NCI-H345 treated with DMSO at 0.1 percent for 48 hours (cell line): ENCODE results near the gene SLC2A2.

Experiments used
- DNase-seq: peaks from one replicate; lab custom pipeline; 2025; ENCODE audit not compliant: unreplicated experiment; lab: John Stamatoyannopoulos, UW

The SLC2A2 gene

DNA sequence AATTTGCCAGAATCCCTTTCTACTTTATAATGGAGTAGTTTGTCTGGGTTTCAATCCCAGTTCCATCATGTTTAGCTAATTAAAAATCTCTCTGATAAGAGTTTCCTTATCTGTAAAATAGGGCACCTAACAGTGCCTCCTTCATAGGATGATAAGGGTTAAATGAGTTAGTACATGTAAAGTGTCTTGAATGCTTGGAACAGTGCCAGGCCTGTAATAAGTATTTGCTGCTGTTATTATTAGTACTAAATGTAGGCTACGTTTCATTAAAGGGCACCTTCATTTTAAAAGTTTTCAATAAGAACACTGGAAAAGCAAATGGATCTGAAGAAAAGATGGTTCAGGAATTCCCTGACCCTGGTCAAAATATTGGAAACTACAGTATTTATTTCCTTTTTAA is 11.8 kb upstream of the SLC2A2 start:
- no peak for DNase-seq

DNA sequence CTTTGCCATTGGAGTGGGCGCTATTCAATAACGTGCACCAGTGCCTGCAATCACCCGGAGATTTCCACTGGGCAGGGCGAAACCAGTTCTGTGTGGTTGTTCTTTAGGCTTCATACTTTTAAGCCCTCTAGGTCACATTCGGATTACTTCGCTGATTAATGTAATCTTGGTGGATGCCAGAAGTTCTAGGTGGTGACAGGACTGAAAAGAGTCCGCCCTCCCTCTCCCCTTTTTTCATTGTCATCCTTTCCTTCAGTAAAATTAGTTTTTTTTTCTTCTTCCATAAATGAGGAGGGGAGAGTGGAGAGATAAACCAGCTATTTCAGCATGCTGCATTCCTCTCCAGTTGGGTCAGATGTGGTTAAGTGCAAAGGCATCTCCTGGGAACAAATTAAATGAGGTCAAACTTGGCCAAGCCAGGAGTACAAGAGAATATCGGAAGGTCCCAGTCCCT is 2.3 kb upstream of the SLC2A2 start:
- DNase-seq, result no peak

DNA sequence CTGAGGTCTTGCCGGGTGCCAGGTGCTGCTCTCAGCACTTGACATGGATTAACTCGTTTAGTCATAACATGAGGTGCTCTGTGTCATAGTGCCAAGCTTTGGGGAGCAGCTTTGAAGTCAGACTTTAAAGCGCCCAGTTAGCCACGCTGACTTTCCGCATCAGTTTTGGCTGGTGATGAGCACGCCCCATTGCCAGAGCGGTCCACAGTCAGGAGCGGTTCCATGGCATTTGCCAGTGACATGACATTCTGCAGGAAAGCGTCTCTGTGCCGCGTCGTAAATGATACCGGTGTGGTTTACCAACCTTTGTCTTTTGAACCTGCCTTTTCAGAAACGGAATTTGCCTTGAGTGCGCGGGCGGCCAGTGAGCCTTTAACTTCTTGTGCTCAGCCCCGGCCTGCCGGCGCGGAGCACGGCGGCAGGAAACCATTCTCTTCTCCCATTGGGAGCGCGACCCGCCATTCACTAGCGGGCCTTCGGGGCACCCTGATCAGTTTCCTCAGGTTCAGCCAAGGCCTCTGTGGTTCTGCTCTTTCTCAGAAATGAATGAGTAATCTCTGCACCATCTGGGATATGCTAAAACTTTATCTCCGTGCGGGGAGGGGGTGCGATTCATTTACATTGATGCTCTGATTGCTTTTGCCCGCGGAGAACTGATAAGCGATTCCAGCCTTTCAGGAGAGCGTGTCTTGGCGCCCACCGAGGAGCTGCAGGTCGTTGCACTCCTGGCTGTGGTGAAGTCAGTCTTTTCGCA is 1.7 kb upstream of the SLC2A2 start:
- DNase-seq, result no peak

DNA sequence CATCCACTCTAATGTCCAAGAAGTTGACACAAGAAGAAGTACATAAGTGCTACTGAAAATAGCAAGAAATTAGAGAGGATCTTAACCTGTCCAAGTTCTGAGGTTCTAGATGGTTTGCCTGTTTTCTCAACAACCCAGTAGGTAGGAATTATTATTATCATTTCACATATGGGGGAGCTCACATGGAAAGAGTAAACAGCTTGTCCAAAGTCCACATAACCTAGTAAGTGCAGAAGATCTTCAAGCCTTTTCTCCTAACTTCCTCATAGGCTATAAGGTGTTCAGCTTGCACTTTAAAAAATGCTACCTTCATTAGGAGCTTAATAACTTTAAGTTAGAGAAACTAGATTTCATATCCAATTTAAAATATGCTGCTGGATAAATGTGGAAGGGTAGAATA is 3.0 kb downstream of the SLC2A2 start:
- DNase-seq, result no peak

DNA sequence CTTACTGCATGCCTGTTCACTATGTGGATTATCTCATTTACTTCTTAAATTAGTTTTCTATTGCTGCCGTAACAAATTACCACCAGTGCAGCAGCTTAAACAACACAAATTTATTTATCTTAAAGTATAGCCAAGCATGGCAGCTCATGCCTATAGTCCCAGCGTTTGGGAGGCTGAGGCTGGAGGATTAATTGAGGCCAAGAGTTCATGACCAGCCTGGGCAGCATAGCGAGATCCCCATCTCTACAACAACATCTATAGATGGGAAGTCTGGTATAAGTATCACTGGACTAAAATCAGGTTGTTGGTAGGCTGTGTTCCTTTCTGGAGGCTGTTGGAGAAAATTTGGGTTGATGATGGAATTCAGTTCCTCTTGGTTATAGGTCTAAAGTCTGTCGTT is 5.1 kb downstream of the SLC2A2 start:
- no peak for DNase-seq

DNA sequence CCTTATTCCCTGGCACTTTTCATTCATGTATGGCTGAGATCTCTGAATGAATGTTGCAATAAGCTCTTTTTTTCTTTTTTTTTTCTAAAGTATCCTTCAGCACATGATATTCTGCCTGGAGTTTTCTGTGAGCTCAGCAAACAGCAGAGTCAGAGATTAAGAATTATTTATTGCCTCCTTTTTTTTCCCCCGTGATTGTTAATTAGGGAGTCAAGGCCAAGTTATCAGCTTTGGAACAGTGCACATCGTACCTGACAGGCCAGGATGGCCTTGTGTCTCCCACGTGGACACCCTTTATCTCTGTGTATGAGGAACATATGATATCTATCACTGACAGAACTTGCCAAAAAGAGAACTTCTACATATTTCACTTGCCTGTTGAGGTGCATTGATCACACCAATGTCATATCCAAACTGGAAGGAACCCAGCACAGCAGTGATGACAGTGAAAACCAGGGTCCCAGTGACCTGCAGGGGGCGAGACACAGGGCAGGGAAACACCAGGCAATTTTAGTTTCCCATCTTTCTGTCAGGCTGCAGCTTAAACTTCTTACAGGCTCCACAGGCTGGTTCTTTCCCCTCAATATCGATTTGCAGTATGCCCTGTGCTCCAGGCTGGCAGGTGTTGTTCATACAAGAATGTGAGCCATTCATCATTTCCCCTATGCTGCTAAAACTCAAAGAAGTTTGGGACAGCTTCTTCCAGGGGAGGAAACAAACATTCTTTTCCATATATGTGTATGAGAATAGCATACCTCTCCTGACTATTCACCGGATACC is 8.2 kb downstream of the SLC2A2 start:
- no peak for DNase-seq

DNA sequence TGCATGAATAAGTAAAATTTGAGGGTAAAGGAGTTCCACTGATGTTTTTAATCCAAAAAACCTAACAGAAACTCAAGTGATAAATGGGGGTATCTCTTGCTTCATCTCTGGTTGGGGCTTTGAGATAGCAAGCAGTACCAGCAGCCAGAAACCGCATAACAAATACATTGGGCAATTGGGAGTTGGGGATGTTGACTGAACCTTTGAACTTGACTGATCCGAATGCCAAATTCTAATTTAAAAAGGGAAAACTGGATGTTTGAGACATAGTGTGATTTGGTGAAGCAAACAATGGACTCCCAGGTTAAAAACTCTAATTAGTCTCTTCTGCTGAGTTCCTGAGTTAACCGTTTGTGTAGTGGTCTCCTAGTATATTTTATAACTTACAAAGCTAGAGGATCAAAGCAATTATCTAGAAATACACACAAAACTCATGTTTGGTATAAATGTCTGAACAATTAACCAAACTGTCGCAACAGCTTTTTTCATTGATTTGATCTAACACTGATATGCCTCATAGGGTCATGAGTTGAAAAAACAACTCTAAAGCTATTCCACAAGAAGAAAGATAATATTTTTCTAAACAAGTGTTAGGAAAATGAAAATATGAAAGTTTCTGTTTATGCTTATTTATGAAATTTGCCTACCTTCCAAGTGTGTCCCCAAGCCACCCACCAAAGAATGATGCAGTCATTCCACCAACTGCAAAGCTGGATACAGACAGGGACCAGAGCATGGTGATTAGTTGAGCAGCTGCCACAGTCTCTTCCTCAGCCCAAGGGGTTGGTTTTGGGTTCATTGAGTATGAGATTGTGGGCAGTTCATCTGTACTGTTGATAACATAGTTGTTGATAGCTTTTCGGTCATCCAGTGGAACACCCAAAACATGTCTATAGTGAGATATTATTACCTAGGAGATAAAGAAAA is 12.4 kb downstream of the SLC2A2 start:
- no peak for DNase-seq

DNA sequence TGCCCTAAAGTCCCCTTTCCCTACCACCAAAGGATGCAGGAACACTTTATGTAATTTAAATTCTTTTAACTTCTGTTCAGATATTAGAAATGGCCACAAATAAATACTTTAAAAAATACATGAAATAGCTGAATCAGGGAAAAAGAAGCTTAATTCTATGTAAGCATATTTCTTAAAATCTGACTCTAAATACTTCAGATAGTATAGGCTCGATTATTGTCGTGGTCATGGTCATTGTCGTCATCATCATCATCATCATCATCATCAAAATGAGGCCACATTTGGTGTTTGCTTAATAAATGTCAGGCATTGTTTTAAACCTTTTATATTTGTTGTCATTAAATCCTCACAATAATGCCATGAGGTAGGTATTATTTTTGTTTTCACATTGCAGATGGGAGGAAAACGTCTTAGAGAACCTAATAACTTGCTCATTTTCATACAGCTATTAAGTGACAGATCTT is 14.6 kb downstream of the SLC2A2 start:
- no peak for DNase-seq

DNA sequence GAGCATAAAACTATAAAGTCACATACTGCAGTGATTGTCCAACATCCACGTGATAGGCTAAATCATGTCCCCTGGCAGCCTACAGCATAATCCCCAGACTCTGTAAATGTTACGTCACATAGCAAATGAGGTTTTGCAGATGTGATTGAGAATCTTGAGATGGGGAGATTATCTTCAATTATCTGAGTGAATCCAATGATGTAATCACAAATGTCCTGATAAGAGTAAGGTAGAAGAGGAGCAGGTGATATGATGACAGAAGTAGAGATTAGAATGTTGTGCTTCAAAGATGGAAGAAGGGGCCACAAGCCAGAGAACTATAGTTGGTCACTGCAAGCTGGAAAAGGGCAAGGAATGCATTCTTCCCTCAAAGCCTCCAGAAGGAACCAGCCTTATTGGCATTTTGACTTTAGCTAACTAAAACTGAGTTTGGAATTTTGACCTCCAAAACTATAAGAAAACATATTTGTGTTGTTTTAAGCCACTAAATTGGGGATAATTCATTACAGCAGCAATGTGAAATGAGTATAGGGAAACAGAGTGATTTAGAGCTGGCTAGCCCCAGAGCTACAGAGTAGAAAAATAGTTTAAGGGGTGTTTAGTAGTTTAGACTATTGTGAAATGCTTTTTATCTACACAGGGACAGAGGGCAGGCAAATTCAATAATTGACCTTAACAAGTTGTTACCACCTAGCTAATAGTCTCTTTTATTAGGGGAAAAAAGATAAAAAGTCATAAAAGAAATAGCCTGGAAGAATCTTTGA is 15.2 kb downstream of the SLC2A2 start:
- no peak for DNase-seq

DNA sequence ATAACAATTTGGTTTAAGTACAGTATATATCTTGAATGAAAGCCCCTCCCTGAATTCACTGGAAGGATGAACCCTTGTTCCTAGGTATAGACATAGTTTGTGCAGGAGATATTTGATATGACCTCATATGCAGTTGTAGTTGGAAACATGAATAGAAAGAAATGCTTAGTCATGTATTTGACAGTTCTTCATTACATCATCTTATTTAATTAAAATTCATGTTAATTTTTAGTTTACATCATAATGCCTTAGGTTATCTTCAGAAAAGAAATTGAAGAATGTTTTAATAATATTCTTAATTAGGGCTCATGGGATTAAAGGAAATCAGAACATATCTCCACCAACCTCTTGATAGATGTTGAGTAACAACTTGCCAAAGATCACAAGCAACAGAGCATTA is 19.2 kb downstream of the SLC2A2 start:
- DNase-seq, result no peak

DNA sequence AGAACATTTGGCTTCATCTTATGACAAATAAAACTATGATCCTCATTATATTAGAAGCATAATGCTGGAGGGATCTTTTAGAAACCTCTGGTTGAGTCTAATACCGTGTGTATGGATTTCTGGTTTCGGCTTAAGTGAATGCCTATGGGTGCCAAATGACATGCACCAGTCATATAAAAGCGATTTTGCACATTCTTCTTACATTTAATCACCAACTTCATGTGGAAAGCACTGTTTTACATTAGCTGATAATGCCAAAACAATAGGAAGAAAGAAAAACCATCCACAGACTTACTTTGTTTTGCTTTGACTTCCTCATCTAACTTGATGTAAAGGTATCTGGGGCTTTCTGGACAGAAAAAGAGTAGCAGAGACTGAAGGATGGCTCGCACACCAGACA is 20.9 kb downstream of the SLC2A2 start:
- DNase-seq, result no peak

DNA sequence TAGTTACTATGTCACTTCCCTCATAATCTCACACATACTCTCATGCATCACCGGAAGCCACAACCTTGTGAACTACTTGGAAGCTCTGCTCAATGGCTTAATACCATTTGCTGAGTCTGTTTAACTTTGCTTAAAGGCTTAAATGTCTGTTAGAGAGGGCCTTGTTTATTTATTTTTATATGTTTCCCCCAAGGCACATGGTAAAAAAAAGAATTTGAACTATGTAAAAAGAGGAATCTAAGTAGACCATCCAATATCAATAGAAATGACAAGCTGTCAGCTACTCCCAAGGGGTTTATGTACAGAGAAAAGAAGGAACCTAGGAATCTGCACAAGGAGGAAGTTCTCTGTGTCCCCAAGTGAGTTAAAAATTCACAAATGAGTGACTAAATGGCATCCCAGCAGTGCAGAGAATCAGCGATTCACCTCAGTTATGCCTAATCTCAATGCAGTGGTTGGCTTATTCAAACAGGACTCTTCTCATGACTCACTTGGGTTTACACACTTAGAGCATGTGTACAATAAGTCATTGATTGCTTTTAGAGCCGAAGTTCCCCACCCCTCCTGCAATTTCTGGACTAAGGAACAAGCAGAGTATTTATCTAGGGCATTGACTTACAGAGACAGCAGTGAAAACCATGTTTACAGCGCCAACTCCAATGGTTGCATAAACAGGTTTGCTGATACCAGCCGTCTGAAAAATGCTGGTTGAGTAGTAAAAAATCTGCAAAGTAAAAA is 24.4 kb downstream of the SLC2A2 start:
- no peak for DNase-seq

DNA sequence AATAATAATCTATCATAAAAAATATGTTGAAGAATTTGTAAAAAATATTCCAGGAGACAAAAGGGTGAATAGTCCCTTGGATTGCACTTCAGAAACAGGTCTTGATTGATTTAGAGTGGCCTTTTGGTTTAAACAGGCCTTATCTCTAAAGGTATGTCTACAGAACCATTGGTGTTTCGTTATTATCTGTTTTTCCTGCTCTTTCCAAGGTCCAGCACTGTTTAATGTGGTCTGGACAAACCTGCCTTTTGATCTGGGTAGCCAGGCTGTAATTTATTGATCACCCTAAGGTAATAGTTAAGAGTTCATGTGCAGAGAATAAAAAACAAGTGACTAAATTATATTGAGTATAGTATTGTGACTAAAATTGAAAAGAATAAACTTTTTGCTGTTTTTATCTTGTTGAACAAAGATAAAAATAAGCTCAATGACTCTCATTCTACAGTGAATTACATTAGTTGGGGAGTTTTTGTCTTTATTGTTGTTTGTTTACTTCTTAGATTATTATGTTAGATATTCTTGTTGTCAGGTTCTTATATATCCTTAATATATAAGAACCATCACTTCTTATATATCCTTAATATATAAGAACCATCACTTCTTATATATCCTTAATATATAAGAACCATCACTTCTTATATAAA is 25.1 kb downstream of the SLC2A2 start:
- DNase-seq, result no peak

DNA sequence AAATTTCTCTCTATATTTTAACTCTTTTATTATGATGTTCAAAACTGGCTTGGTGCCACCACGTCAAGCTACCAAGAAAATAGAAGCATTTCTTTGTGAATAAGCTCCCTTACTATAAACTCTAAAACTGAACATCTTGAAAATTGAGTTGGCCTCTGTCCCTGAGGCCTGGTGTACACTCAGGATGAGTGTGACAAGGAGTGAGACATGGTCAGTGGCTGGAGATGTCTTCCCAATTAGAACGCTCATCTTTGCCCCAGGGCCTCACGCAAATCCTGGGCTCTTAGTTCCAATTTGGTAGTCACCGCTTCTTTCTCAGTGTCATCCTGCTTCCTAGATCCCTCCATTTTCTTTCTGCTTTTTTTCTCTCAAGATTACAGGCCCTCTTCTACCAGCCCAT is 26.2 kb downstream of the SLC2A2 start:
- DNase-seq, result no peak

DNA sequence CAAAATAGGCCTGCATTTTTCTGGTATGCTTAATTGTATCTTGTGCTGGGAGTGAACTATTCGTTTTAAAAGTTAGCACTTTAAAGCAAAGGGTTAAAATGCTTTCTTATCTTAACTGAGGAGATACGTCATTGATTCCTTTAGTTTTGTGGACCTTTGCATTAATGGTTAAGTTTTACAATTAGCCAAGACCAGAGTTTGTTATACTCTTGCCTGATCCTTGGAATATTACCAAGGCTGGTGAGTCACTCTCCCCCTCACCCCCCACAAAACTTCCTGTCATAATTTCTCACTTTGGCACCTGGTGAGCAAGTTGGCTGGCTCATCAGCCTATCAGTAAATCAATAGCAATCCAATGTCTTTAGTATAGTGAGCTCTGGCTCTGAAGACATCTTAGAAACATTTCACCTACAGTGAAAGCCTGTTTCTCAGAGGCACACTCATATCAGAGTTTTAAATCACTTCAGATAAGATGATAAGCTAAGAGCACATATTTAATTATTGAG is 26.7 kb downstream of the SLC2A2 start:
- DNase-seq, result no peak

DNA sequence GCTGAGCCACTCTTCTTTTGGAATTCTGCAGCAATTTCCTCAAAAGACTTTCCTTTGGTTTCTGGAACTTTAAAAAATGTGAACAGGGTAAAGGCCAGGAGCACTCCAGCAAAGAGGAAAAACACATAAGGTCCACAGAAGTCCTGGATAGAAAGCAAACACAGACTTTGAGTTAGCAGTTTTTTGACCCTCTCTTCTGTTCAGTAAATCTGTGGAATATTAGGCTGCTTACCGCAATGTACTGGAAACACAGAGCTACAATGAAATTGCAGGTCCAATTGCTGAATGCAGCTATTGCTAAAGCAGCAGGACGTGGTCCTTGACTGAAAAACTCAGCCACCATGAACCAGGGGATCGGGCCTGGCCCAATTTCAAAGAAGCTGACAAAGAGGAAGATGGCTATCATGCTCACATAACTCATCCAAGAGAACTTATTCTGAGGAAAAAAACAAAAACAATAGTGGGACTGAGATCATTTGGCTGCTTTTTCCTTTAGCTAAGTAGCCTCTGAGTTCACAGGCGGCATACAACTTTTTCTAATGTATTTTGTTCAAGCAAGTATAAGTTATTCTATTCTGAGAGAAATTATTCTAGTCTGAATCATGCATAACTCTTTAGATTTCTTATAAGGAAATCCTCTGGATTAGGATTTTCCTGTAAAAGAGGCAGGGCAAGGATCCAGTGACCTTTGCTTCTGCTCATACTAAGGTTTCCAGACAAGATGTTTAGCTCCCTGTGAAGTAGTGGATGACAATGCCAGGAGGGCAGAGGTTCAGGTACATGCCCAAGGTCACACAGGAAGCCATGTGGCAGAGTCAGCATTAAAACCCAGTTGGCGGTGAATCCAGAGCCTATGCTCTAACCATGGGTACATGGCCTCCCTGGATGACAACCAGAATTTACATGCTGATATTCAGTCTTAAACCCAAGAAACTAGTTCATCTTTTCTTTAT is 28.3 kb downstream of the SLC2A2 start:
- no peak for DNase-seq

DNA sequence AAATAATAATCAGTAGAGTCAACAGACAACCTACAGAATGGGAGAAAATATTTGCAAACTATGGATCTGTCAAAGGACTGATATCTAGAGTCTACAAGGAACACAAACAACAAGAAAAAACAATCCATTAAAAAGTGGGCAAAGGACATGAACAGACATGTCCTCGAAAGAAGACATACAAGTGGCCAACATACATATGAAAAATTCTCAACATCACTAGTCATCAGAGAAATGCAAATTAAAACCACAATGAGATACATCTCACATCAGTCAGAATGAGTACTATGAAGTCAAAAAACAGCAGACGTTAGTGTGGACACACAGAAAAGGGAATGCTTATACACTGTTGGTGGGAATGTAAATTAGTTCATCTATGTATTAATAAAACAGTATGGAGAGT is 33.7 kb downstream of the SLC2A2 start:
- DNase-seq, result no peak

DNA sequence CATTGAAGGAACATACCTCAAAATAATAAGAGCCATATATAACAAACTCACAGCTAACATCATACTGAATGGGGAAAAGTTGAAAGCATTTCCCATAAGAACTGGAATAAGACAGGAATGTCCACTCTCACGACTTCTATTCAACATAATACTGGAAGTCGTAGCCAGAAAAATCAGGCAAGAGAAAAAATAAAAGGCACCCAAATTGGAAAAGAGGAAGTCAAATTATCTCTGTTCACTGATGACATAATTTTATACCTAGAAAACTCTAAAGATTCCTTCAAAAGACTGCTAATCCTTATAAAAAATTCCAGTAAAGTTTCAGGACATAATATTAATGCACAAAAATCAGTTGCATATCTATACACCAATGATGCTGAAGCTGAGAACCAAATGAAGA is 34.9 kb downstream of the SLC2A2 start:
- no peak for DNase-seq
